HG02852 (cell line): ENCODE results near the gene ZP4.

Experiments
- ATAC-seq: cut with Tn5 transposase; IDR thresholded peaks from one replicate; pipeline ENCODE4 v1.9.1; 2021; ENCODE audit warnings: mild to moderate bottlenecking, moderate library complexity; ENCODE audit not compliant: unreplicated experiment

The ZP4 gene, protein sequence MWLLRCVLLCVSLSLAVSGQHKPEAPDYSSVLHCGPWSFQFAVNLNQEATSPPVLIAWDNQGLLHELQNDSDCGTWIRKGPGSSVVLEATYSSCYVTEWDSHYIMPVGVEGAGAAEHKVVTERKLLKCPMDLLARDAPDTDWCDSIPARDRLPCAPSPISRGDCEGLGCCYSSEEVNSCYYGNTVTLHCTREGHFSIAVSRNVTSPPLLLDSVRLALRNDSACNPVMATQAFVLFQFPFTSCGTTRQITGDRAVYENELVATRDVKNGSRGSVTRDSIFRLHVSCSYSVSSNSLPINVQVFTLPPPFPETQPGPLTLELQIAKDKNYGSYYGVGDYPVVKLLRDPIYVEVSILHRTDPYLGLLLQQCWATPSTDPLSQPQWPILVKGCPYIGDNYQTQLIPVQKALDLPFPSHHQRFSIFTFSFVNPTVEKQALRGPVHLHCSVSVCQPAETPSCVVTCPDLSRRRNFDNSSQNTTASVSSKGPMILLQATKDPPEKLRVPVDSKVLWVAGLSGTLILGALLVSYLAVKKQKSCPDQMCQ

GRCh38 chr1:237890822-237891221 is at the start of gene ZP4:
Gene ZP4, minus strand, starts transcription at chr1:237890922. Its CDS starts 287 bp downstream, at chr1:237890635.
- no peak for ATAC-seq

- ATAC-seq: no peak
Measured at GRCh38 chr1:237938553-237938952, 47.8 kb upstream of the ZP4 start.

DNA sequence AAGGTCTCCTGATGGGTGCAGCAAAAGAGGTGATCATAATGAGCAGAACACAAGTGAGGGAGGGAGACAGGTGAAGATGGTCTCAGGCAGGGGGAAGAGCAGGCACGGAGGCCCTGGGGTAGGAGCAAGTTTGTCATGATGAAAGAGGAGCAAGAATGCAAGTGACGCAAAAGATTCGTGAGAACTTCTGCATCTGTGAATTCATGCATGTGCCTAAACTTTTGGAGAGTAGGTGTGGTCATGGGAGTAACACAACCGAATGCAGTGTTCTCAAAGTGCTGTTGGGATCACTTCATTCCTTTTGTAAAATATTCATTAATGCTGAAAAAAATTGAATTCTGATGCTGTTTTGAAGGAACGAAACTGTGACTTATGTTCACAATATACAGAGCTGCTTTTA is 47.3 kb upstream of the ZP4 start:
- ATAC-seq: no peak

- no peak for ATAC-seq
Measured at GRCh38 chr1:237932816-237933215, 42.1 kb upstream of the ZP4 start.

DNA sequence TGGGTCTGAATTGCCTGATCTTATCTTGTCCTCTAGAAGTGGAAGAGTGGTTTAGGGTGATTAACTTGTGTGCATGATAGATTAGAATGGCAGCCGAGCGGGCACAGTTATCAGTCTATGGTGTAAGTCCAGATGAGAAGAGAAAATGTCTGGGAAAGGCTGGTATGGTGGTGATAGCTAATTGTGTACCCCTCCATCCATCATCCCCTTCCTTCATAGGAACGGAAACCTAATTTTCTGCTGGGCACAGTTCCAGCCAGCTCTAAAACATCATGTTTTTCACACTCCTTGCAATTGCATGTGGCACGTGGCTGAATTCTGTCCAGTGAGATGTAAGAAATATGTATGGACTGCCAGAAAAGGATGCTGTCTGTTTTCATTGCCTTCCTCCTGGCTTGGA is 40.9 kb upstream of the ZP4 start:
- no peak for ATAC-seq

- ATAC-seq: no peak
Measured at GRCh38 chr1:237927198-237927597, 36.5 kb upstream of the ZP4 start.

DNA sequence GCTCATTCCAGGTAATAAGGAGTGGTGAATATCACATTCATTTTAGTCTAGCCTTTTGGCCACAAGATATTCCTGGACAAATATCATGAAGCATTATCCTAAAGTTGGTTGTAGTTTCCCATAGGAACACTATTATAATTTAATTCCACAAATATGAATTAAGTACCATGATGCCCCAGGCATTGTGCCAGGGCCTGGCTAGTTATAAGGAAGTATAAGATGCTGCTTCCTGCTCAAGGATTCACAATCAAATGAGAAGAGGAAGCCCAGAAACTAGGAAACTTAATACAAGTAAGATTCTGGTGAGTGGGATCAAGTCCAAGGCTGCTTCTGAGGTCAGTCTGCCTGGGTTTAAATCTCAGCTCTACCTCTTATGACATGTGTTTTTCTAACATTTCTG is 30.6 kb upstream of the ZP4 start:
- no peak for ATAC-seq

GRCh38 chr1:237913345-237913744 is 22.6 kb upstream of the ZP4 start:
- ATAC-seq: no peak

GRCh38 chr1:237911911-237912310 is 21.2 kb upstream of the ZP4 start:
- no peak for ATAC-seq

DNA sequence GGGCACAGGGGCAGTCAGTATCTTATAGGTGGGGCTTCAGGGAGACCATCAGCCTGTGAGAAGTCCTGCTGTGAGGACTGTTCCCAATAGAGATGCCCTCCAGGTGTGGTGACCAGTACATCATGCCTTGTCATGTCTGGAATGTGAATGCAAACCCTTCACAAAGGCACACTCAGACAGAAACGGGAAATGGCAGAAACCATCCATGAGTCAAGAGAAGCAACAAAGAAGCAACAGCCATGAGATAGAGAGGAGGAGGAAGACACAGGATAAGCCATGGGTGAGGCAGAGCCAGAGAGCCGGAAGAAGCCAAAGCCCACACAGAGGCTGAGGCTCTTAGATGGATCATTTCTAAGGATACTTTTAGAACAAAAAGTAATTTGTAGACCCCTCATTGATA is 20.1 kb upstream of the ZP4 start:
- ATAC-seq: no peak

GRCh38 chr1:237903961-237904360 is 13.2 kb upstream of the ZP4 start:
- ATAC-seq: no peak

DNA sequence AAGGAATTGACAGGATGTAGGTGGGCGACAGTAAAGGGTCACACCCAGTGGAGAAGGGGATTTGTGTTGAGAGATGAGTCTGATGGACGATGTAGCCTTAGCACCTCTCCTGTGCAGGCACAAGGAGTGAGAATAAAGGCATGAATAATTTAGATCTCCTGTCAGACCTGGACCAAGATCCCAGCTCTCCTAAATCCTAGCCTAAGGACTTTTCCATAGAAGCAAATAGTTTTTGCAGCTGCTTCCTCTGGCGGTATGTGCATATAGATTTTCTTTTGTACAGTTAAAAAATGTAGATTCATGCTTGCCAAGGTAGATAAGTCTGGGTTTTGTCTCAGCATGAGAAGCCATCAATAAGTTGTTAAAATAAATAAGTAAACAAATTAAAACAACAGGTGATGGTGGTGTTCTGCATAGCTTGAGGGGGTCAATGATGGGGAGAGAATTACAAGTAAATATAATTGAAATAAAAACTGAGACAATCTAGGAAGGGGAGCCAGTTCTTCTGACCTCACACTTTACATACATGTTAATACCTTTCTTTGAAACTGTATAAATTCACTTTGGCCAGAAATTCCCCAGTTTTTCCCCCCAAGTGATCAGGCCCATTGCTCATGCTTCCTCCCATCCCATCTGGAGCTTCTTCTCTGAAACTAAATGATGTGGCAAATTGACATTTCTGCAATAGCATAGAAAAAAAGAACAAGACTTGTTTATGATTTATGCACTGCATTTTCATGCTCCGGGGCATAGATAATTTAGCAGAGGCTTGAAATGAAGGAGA is 12.4 kb upstream of the ZP4 start:
- no peak for ATAC-seq

DNA sequence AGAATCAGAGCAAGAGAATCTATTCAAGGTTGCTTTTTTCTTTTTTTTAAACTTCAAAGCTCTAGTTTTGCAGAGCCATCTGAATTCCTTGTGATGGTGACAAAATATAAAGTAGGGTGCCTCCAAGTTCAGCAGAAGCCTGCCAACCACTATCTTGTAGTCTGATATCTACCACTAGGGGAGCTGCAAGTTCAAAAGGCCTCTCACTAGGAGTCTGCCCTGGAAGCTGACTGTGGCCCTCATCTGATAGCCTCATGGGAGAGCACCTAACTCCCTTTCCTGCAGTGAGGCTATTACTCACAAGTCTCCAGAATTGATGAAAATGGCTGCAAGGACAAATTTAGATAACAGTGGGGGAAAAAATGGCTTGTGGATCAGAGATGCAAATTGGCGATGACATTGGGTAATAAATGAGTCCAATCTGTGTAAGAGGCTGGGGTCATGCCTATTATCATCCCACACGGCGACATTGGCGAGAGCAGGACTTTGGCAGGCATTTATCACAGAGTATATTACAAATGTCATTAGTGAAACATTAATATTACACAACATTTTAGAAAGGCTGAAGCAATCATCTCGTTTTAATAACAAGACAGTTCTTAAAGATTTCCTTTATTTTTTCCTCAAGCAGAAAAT is 10.7 kb upstream of the ZP4 start:
- ATAC-seq: no peak

- no peak for ATAC-seq
Measured at GRCh38 chr1:237895630-237896029, 4.9 kb upstream of the ZP4 start.

DNA sequence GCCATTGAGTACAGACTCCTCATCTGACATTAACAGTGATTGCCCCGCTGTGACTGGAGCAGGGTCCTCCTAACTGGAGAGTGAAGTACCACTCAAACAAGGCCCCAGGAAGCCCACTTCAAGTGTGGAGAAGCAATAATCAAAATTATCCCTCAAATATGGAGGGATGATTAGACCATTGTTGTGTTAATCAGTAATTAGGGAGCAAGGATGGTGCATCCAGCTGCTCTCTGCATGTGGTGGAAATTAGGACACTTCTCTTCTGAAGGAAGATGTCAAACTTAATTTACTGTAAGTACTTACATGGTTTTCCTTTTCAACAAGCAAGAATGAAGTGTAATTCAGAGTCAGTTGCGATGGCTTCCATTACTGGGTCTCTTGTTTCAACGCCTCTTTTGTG is 3.4 kb upstream of the ZP4 start:
- ATAC-seq: no peak

DNA sequence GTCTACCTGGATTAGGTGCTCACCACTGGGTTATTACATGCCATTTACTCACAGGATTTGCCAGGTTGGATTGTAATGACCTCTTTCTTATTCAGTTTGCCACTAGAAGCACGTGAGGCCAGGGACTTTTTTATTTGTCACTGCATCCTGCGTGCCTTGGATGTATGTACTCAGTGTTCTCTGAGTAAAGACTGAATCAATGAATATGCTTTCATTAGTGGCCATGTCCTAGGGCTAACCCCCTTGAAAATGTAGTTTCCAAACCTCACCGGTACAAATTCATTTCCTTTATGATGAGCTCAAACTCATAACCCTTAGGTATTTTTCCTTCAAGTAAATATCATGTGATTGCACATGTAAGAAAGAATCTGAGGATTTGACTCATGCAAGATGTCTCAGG is 1.3 kb upstream of the ZP4 start:
- ATAC-seq: no peak

DNA sequence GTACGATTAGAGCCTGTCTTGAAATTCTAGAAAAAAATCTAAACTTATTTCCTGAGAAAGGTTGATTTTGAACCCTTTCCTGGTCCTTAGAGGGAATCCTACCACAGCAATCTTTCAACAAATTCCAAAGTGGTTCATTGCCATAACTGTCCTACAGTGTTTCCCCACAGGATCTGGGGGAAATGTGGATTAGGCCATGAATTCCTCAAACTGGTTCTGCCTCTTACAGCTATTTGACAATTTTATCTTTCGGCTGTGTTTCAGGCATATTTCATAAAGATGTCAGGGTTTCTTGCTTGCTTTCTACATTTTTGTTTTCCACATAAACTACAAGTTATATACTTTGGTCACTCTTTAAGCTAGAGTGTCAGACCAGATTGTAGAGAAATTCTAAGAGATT is 544 bp upstream of the ZP4 start:
- no peak for ATAC-seq

- no peak for ATAC-seq
Measured at GRCh38 chr1:237890416-237890815, 306 bp downstream of the ZP4 start.

- ATAC-seq: no peak
Measured at GRCh38 chr1:237888143-237888542, 2.6 kb downstream of the ZP4 start.

DNA sequence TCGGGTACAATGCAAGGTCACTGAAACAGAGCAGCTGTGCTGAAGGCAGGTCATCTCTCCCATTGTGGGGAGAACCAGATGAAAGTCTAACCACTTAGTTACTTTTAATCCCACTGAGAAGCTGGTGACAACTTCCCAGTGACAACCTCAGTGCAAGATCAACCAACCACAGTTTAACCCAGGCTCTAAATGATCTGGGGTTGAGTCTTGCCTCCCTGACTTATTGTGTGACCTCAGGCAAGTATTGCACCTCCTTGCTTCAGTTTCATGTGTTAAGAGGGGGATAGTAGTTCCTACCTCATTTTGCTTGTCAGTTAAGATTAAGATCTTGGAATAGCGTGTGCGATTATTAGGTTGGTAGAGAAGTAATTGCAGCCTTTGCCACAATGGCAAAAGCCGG is 3.2 kb downstream of the ZP4 start:
- ATAC-seq: no peak

- ATAC-seq: no peak
Measured at GRCh38 chr1:237884237-237884636, 6.5 kb downstream of the ZP4 start.

DNA sequence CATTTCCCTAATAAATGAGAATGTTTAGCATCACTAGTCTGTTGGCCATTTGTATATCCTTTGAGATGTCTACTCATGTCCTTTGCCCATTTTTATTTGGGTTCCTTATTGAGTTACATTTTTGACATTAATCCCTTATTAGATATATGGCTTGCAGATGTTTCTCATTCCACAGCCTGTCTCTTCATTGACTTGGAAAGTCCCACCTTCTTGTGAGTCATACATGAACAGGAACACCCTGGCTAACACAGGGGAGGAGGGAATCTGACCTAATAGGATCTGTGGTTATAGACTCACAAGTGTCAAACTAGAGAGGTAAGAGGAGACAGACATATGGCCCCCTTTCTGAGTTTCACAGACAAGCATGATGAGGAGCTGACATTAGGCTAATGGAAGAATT is 11.5 kb downstream of the ZP4 start:
- no peak for ATAC-seq
